Activated T-helper 1 cell treated with anti-CD3 and anti-CD28 coated beads, Interleukin-2, amount 50 U/mL, for 16 hours (primary cell): Measurements from ENCODE around the gene FAM193A.
"Not testable (repeated sequence)": the region's sequence is repeated elsewhere in the genome, so short reads cannot be mapped to it uniquely, and the experiment has no call there.

Experiments used
- DNase-seq, 2 donors: peaks; one replicate each; pipeline ENCODE4 v3.0.0-alpha.2; 2020; ENCODE audit warnings: low read depth in 1 of 2, low spot score in 1 of 2

Gene FAM193A

DNA sequence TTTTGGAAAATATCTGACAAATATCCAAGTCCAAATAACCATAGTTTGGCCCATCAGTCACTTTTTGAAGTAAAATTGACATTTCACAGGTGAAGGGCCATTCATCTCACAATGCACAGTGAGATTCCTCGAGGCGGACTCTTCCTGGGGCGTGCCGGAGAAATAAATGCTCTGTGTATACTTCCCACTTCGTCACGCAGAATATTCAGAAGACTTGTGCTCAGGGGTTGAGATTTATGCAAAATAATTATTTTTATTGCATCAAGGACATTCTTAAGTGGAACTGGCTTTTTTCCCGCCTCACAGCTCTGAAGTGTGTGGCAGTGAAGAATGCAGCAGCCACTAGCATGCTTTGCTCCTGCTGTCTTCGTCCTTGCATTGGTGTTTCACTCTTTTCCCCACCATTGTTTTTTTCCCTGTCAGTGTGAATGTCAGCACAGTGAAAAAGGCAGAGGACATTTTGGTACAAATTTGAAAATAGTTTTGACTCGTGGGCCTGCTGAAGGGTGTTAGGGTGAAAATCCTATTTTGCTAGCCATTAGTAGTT, 70.6 kb downstream of the FAM193A start:
- DNase-seq = no peak

DNA sequence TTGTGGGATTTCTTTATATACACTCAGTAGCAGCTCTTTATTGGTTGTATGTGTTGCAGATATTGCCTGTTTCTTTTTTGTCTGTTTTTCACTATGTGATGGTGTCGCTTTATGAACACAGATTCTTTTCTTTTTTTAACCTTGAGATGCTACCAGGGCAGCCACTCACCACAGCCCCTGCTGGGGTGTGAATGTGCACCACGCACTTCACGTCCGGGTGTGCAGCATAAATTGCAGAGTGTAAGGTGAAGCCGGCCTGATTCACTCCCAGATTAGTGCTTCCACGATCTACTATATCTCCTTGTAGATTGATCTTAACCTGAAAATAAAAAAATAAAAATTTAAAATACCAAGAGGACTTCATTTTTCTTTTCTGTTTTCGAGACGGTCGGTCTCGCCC, 71.4 kb downstream of the FAM193A start:
- DNase-seq = no peak

DNA sequence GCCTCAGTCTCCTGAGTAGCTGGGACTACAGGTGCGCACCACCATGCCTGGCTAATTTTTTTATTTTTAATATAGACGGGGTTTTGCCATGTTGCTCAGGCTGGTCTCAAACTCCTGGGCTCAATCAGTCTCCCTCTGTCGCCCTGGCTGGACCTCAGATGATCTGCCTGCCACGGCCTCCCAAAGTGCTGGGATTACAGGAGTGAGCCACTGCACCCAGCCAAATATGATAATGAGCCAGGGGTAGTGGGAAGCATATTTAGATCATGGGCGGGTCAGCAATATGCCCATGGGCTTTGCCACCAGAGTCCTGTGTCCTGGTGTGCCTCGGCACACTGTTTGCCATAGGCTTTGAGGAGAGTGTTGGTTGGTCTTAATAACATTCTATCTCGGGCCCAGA, 71.8 kb downstream of the FAM193A start:
- DNase-seq = no peak

DNA sequence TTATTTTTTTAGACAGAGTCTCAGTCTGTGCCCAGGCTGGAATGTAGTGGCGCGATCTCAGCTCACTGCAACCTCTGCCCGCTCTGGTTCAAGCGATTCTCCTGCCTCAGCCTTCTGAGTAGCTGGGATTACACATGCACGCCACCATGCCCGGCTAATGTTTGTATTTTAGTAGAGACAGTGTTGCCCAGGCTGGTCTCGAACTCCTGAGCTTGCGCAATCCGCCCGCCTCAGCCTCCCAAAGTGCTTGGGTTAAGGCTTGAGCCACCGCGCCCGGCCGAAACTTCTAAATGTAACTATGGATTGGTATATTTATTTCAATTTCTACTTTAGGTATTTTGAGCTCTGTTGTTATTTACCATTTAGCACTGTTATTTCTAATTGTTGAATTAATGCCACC, 79.4 kb downstream of the FAM193A start:
- DNase-seq = no peak

DNA sequence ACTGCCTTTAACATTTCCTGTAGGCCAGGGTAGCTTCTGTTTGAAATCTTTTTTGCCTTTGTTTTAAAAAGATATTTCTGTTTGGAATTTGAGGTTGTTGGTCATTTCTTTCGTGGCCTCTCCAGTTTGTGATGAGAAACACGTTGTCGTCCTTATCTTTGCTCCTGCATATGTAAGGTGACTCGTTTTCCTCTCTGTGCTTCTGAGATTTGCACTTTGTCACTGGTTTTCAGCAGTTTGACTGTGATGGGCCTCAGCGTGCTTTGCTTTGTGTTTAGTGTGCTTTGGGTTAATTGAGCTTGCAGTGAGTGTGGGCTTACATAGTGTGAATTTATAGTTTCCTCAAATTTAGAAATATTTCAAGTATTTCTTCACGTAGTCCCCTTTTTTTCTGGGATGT, 81.5 kb downstream of the FAM193A start:
- no peak for DNase-seq

DNA sequence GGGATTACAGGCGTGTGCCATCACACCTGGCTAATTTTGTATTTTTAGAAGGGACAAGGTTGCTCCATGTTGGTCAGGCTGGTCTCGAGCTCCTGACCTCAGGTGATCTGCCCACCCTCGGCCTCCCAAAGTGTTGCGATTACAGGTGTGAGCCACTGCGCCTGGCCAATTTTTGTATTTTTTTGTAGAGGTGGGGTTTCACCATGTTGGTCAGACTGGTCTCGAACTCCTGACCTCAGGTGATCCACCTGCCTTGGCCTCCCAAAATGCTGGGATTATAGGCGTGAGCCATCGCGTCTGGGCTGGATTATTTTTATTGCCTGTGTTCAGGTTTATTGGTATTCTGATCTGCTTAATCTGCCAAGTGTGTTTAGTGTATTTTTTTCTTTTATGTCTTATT, 82.3 kb downstream of the FAM193A start:
- DNase-seq = not testable (repeated sequence)

DNA sequence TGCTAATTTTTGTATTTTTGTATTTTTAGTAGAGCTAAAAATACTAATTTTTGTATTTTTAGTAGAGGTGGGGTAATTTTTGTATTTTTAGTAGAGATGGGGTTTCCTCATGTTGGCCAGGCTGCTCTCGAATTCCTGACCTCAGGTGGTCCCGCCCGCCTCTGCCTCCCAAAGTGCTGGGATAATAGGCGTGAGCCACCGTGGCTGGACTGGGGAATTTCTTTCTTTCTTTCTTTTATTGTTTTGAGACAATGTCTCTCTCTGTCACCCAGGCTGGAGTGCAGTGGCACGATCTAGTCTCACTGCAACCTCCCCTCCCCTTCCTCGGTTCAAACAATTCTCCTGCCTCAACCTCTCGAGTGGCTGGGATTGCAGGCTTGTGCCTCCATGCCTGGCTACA, 83.0 kb downstream of the FAM193A start:
- DNase-seq = no peak

DNA sequence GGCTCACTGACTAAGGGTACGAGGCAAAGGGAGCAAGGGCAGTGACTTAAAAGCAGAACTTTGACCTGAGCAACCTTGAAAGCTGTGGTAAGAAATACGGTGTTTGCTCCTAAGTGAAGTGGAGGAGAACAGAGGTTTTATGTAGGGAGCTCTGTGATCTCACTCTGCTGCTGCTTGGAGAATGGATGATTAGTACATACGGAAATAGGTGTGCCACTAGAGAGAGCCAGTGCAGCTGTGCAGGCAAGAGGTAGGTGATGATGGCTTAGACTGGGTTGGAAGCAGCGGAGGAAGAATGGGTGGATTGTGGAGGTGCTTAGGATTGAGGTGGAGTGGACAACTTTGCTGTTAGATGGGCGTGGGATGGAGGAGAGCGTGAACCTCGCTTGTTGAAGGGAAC, 85.0 kb downstream of the FAM193A start:
- no peak for DNase-seq

DNA sequence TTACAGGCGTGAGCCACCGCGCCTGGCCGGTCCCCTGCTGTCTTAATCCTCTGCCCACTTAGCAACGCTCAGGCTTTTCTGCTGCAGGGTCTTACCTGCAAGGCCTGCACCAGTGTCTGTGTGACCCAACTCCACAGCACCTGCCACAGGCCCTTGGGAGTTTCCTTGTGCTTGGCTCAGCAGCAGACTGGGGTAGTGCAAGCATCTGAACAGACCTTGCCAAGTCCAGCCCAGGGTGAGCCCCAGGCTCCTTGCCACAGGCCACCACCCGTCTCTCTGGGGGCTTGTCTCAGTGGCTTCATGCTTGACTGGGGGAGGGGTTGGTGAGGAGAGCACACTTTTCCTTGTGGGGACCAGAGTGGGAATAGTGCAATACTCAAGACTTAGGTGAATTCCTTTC, 87.0 kb downstream of the FAM193A start:
- DNase-seq = no peak

DNA sequence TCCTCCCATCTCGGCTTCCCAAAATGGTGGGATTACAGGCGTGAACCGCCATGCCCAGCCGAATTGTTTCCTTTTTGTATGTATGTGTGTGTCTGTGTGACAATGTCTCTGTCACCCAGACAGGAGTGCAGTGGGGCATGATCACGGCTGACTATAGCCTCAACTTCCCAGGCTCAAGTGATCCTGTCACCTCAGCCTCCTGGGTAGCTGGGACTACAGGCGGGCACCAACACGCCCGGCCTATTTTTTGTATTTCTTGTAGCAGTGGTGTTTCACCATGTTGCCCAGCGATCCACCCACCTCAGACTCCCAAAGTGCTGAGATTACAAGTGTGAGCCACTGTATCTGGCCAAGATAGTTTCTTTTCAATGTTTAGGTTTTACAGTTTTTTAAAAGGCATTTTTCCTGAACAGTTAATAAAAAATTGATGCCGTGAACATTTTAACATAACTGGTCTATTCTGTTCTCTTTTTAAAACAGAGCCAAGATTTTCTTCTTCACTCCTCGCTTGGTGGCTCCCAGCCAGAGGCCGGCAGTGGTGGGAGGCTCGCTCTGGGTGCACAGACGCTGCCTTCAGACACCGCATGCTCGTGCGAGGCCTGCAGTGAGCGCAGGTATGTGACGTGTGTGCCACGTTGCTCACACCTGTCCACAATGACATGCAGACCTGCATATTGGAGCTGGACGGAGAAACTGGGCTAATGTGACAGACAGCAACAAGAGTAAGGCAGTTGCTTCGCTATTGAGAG, 88.5 kb downstream of the FAM193A start:
- no peak for DNase-seq

DNA sequence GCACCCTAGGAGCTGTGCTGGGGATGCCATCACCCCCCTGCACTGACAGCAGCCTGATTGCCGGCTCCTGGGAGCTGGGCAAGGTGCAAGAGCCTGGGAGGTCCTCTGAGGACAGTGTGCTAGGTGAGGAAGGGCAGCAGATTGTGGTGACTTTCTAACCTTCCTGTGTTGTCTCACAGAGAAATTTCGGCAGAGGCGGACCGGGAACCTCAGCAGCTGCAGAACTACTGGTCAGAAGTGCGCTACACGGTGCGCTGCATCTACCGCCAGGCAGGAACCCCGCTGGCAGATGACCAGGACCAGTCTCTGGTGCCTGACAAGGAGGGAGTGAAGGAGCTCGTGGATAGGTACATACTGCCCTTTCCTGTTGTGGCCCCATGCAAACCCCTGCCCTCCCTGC, 89.8 kb downstream of the FAM193A start:
- no peak for DNase-seq

DNA sequence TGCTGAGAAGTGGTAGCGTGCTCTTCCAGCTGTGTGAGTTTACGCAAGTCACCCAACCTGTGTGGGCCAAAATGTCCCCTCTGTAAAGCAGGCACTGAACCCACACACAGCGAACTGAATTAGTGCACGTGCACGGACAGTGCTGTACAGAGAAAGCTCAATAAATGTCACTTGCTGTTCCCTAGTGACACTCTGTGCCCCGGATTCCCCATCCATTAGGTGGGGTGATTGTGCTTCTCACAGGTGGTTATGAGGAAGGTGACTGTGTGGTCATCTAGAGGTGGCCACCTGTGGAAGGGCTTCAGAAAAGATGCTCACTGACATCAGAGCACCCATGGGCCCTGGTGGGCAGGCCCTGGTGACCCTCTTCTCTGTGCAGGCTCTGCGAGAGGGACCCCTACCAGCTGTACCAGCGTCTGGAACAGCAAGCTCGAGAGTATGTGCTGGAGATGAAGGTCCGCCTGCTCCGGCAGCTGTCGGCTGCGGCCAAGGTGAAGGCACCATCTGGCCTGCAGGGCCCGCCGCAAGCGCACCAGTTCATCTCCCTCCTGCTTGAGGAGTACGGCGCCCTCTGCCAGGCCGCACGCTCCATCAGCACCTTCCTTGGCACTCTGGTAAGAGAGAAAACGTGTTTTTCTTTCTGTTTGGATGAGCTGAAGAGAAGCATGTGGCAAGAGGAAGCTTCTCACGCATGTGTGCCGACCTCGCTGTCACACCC, 94.3 kb downstream of the FAM193A start:
- DNase-seq = no peak

DNA sequence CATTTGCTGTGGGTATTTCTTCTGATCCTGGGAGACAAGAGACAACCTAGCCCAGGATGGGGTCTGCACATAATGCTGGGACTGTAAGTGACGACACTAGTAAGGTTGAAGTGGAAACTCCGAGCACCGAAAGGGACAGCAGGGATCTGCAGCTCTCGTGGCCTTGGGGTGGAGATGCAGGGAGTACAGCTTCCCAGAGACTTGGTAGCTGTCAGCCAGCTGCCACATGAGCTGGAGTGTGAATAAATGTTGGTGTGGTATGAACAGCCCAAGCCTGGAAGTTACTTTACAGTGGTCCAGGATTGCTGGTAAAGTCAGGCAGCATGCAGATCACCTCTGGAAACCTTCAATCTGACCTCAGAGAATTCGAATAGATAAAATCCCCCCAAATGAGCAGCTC, 97.6 kb downstream of the FAM193A start:
- no peak for DNase-seq

DNA sequence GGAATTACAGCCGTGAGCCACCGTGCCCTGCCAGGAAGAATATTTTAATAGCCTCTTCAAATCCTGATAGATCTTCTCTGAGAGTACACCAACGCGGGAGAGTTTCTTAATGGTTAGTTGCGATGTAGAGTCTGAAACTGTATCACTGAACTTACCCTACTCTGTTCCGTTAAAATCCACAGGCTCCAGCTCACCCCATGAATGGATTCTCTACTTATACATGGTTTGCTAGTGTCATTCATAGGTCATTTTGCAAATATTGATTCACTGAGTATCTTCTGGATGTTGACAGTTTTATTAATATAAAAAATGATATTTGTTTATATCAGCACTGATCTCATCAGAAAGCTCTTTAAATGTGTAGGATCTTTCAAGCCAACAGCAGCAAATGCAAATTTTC, 99.9 kb downstream of the FAM193A start:
- no peak for DNase-seq

DNA sequence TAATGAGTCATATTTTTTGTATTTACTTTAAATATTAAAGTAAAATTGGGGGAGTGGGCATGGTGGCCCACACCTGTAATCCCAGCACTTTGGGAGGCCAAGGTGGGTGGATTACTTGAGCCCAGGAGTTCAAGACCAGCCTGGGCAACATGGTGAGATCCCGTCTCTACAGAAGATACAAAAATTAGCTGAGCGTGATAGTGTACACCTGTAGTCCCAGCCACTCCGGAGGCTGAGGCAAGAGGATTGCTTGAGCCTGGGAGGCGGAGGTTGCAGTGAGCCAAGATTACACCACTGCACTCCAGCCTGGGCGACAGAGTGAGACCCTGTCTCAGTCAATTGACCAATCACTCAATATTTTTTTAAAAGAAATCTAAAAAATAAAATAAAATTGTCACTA, 100.5 kb downstream of the FAM193A start:
- DNase-seq = not testable (repeated sequence)

DNA sequence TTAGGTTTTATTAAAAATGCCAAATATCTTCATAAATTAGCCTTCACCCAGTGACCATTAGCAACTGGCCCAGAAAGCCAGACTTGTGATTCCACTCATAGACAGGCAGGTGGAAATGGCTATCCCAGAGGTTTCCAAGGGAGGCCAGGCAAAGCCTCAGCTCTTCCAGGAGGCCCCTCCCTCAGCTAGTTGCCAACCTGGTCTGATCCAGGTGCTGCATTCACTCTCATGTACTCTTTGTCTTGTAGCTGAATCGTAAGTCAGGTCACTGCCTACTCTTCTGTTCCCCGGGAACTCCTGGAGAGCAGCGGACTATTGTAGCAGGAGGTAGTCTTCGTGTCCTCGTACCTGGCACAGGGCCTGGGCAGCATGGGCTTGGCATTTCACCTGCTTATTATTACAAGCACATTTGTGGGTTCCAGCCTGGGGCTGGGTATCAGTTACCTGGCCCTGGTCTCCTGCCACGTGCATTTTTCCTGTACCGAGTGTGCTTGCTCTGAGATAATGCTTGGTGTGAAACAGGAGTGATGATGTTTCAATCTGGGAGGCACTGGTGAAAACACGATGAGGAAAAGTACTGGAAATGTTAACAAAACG, 101.6 kb downstream of the FAM193A start:
- no peak for DNase-seq

DNA sequence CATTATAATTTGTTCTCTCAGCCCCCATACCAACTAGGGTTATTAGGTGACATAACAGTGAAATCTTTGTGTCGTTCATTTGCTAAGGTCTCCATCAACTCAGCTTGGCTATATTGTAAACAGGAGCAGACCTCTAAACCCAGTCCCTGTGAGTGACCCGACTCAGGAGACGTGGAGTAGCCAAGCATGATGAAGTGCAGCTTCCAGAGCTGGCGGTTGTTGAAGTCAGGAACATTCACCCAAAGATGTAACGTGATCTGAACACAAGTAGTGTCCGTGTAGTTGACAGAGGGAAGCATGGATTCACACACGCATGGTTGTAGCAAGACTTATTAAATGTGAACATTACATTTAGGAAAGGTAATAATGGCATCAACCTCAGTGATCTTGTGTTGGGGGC, 102.3 kb downstream of the FAM193A start:
- no peak for DNase-seq

DNA sequence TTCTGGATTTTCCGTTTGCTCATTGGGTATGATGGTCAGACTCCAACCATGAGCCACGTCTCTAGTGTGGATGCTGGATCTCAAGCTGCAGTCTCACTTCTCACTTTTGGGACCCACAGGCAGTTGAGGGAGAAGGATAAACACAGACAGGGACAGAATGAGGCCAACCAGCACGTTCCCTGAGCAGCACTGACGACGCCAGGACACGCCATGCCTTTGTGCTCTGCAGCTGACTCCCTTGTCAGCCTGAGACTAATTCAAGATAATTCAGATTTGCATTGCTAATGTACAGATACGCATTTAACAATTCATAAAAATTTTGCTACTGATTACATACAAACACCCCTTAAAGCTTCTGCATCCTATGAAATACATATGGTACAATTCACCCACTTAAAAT, 106.5 kb downstream of the FAM193A start:
- DNase-seq = no peak

DNA sequence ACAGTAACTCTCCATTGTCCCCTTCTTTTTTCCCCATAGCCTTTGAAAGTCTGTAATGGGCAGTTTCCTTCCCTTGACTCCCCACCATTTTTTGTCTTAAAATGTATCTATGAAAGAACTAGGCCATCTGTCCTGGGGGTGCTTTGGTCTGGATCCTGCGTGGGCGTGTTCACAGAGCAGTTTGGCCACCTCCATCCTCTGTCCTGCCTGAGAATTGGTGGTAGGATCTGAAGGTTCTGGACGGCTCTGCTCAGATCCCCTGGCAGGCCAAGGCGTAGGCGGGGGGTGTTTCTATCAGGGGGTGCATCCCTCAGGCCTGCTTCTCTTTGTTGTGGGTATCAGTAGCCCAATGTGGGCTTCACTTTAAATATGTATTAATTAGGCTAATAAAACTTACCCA, 107.1 kb downstream of the FAM193A start:
- DNase-seq = no peak

DNA sequence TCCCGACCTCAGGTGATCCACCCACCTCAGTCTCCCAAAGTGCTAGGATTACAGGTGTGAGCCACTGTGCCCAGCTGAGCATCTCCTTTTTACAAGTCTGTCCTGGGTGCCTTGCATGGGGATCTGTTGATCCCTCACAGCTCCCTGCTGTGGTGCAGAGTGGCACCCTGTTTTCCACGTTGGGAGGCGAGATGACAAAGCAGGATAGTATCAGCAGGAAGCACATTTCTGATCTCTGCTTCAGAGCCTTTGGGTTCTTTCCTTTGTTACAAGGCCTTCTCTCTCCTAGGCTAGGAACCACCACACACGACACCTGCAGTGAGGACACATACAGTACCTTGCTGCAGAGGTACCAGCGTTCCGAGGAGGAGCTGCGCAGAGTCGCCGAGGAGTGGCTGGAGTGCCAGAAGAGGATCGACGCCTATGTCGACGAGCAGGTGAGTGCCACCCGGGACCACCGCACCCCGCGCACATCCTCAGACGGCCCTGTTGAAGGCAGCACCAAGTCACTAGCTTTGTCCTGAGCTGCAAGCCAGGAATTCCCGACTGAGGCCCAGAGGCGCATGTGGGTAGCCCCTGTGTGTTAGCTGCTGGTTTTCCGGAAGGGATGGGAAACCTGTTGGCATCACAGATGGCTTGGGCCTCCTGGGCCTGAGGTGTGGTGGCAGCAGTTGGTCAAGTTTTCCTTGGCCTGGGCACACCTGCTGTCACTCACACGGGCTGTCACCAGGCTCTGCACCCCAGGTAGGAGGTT, 110.1 kb downstream of the FAM193A start:
- DNase-seq = no peak

DNA sequence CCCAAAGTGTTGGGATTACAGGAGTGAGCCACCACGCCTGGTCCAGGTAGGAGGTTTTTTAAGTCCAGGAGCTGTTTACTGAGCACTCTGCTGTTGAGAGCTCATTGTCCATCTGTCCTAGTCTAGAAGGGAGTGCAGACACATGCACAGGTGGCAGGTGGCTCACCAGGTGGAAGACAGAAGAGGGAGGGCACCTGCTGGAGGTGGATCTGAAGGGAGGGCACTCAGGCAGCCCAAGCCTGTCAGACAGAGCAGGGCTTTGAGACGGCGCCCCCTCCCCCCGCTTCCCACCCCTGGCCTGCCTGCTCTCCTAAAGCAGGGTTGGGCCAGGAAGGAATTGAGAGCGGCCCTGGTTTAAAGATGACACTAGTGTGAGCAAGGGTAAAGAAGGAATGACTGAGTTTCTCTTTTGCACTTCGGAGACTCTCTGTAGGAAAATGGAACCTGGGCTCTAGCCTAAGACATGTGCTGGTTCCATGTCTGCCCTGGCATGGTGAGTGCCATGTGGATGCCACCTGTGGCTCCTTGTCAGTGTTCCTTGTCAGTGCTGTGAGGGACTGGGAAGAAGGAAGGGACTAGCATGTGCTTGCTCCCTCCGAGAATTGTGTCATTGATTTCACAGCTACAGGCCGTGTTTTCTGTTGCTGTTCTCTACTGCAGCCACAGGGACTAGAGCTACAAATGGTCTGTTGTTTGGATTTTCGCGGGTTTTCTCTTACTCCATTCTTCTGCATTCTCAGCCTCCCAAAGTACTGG, 111.1 kb downstream of the FAM193A start:
- no peak for DNase-seq
